Stomach (tissue), 4 donors: ENCODE results near the gene STK33.

Source experiments
- EP300 ChIP-seq: sonication (generic); formaldehyde crosslinking; IDR thresholded peaks from one replicate; pipeline ENCODE4 v1.6.1; 2017; ENCODE audit warnings: antibody characterized with exemption
- TF ChIP-seq, protein P1 (sequence below), 7 experiments: fragments of 450-650 bp in 4 of 7; fragments of 200-600 bp in 3 of 7; sonication (generic) in 3 of 7; IDR thresholded peaks; one replicate each; pipeline ENCODE4 v1.5.1; 2016 to 2019; ENCODE audit warnings: antibody characterized with exemption in 7 of 7, control low read depth in 2 of 7, mild to moderate bottlenecking in 1 of 7

DNA sequence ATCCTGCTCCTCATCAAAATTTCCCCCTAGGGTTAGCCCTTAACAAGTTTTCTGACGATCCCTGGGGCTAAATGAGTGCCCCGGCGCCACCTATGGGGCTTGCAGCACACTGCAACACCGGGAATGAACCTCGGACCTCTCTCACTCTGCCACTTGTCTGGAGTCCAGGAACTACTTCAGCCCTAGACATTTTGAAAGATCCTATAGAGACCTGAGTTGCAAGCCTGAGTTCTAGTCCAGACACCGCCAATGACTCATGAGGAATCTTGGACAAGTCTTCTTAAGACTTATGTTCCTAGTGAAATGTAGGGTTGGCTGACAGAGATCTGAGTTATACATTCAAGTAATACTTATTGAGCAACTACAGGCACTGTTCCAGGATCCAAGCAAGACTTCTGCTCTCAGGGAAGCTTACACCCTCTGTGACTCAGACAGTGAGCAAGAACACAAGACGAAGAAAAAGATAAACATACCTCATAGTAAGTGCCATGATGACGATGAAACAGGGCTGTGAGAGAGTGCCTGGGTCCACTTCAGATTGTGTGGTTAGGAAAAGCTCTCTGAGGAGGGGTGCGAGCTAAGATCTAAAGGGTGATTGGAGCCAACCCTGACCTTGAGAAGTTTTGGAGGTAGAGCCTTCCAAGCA is 10.2 kb upstream of the STK33 start:
- TF ChIP-seq, protein P1, sequence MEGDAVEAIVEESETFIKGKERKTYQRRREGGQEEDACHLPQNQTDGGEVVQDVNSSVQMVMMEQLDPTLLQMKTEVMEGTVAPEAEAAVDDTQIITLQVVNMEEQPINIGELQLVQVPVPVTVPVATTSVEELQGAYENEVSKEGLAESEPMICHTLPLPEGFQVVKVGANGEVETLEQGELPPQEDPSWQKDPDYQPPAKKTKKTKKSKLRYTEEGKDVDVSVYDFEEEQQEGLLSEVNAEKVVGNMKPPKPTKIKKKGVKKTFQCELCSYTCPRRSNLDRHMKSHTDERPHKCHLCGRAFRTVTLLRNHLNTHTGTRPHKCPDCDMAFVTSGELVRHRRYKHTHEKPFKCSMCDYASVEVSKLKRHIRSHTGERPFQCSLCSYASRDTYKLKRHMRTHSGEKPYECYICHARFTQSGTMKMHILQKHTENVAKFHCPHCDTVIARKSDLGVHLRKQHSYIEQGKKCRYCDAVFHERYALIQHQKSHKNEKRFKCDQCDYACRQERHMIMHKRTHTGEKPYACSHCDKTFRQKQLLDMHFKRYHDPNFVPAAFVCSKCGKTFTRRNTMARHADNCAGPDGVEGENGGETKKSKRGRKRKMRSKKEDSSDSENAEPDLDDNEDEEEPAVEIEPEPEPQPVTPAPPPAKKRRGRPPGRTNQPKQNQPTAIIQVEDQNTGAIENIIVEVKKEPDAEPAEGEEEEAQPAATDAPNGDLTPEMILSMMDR (IDR thresholded peaks at IDR 0.05) = peak in 4 of 7 experiments; percentile 45 to 59 (median 54)
- no peak for TF ChIP-seq EP300
